Measurements from ENCODE around the gene CFL2. TPM values are rescaled to one million over a fixed set of nuclear protein-coding genes. Genes with fewer than 3 reads are reported as not detected.

CFL2 gene
- total RNA-seq, 1 donor from 2014 or later: 42.5 TPM

DNA sequence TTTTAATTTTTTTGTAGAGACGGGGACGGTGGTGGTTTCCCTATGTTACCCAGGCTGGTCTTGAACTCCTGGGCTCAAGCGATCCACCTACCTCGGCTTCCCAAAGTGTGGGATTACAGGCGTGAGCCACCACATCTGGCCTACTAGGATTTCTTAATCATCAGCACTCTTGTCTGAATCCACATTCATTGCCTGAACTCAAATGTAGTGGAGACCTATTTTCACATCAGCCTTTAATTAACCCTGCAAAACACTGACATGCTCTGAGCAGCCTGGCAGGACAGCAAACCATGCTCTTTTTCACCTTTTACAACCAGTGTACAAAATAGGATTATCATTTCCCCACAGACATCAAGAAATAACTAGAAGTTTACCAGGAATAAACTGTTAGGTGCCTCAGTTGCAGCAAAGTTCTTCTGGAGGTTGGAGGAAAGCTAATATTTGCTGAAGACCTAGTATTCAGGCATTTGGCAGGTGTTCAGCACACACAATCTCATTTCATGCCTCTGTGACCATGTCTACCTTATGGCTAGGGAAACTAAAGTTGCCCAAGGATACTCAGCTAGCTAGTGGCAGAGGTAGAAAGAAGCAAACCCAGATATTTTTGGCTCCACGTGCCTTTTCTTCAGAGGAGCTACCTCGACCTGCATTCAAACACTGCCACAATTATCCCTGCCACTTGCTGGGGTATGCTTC, 37.7 kb downstream of the CFL2 start:
- no peak for DNase-seq (ENCODE audit: low read depth in 2 of 2)

DNA sequence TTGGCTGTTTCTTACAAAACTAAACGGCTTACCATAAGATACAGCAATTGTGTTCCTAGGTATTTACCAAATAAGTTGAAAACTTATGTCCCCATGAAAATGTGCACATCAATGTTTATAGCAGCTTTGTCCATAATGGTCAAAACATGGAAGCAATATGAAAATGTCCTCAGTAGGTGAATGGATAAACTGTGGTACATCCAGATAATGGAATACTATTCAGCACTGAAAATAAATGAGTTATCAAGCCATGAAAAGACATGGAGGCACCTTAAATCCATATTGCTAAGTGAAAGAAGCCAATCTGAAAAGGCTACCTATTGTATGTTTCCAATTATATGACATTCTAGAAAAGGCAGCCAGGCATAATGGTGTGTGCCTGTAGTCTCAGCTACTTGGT, 40.7 kb downstream of the CFL2 start:
- DNase-seq (ENCODE audit: low read depth in 2 of 2): no peak

DNA sequence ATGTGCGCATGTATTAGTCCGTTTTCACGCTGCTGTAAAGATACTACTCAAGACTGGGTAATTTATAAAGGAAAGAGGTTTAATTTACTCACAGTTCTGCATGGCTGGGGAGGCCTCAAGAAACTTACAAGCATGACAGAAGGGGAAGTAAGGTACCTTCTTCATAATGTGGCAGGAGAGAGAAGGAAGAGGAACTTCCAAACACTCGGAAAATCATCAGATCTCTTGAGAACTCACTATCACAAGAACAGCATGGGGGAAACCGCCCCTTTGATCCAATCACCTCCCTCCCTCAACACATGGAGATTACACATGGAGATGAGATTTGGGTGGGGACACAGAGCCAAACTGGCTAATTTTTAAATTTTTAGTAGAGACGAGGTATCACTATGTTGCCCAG, 42.7 kb downstream of the CFL2 start:
- no peak for DNase-seq (ENCODE audit: low read depth in 2 of 2)

- no peak for DNase-seq (ENCODE audit: low read depth in 2 of 2)
Measured at GRCh38 chr14:34668111-34668510, 46.3 kb downstream of the CFL2 start.

DNA sequence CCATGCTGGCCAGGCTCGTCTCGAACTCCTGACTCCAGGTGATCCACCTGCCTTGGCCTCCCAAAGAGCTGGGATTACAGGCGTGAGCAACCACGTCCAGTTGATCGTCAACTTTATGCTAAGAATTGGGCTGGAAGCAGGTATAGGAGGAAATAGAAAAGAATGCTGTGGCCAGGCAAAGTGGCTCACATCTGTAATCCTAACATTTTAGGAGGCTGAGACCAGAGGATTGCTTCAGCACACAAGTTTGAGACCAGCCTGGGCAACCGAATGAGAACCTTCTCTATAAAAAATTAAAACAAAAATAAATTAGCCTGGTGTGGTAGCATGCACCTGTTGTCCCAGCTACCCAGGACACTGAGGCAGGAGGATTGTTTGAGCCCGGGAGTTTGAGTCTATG, 47.4 kb downstream of the CFL2 start:
- DNase-seq (ENCODE audit: low read depth in 2 of 2): no peak

DNA sequence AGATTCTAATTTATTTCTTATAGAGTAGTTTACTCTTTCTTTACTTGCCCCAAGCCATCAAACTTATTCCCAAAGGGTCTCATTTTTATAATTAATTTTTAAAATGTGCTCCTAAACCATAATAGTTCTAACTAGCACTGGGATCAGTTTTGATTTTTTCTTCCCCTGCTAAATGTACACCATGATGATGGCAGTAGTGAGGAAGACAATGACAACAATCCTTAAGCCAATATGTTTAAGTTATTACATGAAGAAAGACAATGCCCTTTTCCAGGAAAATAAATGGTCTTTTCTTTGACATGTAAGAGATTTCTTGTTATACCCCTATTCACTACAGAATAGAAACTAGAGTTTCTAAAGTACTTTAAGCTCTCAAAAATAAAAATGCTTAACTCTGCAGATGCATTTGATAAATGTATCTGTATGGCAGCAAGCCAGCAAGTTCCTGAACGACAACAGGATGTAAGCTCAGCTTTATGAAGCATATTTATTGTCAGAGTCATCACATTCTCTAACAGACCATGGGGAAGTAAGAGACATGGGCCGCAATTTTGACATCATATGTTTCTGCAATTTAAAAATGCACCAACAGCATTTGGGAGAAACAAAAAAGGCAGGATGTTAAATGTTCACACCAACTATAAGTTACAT, 48.5 kb downstream of the CFL2 start:
- peak; percentile 89 to 94 for DNase-seq (ENCODE audit: low read depth in 2 of 2)

DNA sequence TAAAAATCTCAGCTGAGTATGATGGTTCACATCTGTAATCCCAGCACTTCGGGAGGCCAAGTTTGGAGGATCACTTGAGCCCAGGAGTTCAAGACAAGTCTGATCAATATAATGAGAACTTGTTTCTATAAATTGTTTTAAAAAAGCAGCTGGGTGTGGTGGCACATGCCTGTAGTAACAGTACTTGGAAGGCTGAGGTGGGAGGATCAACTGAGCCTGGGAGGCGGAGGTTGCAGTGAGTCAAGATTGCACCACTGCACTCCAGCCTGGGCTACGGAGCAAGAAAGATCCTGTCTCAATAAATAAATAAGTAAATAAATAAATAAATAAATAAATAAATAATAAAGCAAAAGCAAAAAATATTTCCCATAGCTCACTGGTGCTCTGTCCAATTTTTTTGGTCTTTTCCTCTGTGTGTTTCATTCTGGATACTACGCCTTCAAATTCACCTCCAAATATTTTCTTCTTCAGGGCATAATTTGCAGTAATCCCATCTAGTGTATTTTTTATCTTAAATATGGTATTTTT, 51.8 kb downstream of the CFL2 start:
- DNase-seq (ENCODE audit: low read depth in 2 of 2): no peak

DNA sequence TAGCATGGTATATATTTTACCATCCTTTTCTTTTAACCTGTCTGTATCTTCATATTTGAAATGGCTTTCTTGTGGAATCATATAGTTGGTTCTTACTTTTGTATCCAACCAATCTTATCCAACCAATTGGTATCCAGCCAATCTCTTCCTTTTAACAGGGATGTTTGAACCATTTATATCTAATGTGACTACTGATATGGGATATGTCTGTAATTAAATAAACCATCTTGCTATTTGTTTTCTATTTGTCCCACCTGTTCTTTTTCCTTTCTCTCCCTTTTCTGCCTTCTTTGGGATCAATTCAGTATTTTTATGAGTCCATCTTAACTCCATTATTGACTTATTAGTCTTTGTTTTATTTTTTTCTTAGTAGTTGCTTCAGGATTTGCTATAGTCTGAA, 53.6 kb downstream of the CFL2 start:
- DNase-seq (ENCODE audit: low read depth in 2 of 2): no peak

Other genes with a start within 250 kb of the CFL2 start
- 34.4 and 37.7 TPM in 2 replicates for gene EAPP, start 174.9 kb downstream of the CFL2 start, total RNA-seq
- gene SNX6, start 84.4 kb downstream of the CFL2 start, total RNA-seq: 78.9 and 80.5 TPM in 2 replicates
- gene BAZ1A, start 160.8 kb upstream of the CFL2 start, total RNA-seq: 37.1 and 38.1 TPM in 2 replicates